GM21360 (cell line): ENCODE results near the gene MARCHF3.
"Not testable (repeated sequence)": the region's sequence is repeated elsewhere in the genome, so short reads cannot be mapped to it uniquely, and the experiment has no call there.

Source experiments
- ATAC-seq: cut with Tn5 transposase; IDR thresholded peaks from one replicate; pipeline ENCODE4 v1.9.1; 2021; ENCODE audit warnings: mild to moderate bottlenecking, moderate library complexity; ENCODE audit not compliant: unreplicated experiment

Gene MARCHF3

GRCh38 chr5:127030259-127031146 lies at the start of gene MARCHF3:
MARCHF3 (minus strand) TSS chr5:127030558; CDS start chr5:126918171, 112,387 bp downstream.
- ATAC-seq: peak; percentile 96

GRCh38 chr5:127079994-127080491 lies 49.7 kb upstream of the MARCHF3 start:
- no peak for ATAC-seq

GRCh38 chr5:127077366-127077765 lies 47.0 kb upstream of the MARCHF3 start:
- ATAC-seq: no peak

DNA sequence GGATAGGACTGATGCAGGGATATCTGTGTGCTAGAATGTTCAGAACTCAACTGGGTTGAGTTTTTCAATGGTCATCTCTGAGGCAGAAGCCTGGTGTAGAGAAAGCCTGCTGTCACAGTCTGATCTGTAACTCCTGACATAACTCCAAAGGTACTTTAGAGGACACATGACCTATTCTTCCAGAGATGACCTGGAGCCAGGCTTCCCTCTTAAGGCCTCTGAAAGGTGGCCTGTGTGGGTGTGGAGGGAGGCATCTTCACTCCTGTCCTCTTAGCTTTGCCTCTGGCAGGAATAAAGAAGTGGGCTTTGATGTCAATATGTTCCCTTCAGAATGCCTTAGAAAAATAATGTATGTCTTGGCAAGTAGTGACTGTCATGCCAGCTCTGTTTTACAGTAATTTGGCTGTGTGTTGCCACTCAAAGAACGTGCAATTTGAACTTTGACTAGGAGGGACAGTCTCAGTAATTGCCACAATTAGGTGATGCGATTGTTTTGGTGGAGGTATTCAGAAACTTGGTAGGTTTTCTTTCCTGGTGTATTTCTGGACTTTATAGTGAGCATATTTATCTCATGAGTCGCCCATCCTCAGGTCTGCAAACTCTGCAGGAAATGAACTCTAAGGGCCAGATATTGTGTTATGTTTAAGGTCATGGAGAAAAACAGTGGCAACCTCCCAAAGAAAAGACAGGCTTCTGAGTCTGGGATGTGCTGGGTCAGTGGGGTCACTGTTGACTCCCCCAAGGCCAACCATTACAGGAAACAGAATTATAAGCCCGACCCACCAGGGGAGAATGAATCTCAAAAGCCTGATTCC lies 46.2 kb upstream of the MARCHF3 start:
- no peak for ATAC-seq

DNA sequence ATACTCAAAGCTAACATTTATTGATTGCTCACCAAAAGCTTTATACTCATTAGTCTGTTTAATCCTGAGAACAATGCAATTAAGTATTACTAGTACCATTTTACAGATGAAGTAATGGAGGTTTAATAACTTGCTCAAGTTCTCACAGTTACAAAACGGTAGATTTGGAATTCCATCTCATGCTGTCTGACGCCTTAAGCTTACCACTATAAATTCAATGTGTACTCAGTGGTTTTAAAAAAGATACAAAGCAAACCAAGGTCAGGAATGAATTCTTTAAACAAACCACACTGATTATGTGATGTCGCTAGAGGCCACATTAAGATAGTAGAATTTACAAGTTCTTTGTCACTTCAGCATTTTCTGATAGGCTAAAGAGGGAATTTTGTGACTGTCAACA lies 44.1 kb upstream of the MARCHF3 start:
- ATAC-seq: no peak

- ATAC-seq: peak; percentile 99
Measured at GRCh38 chr5:127072861-127073846, 42.8 kb upstream of the MARCHF3 start, which contains the start of gene C5orf63. C5orf63 (minus strand) TSS chr5:127073502; CDS start chr5:127058995, 14,507 bp downstream.

- ATAC-seq: no peak
Measured at GRCh38 chr5:127070243-127070642, 39.9 kb upstream of the MARCHF3 start.

- no peak for ATAC-seq
Measured at GRCh38 chr5:127068493-127069214, 38.3 kb upstream of the MARCHF3 start.

- ATAC-seq: no peak
Measured at GRCh38 chr5:127066721-127067120, 36.4 kb upstream of the MARCHF3 start.

DNA sequence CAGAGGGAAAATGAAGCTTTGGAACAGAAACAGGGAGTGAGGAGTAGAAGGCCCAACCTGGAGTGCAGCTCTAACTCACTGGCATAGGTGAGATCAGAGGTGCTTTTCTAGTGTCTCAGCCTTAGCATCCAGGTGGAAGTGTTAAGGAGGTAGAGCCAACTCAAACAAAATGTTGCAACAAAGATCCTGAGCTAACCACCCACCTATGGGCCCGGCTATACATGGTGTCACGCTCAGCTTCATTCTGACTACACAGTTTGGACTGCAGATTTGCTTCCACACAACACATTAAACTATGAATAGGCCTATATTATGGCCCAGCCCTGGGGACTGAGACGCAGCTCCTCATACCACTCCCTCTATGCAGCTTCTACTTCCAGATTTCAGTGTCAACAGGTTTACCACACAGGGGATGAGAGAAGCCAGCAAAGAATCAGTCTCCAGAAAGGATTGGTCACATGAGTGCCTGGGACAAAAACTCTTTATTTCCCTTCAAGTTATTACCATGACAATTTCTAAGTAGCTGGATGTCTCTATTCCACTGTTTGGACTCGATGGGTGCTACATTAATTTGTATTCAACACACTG lies 34.0 kb upstream of the MARCHF3 start:
- no peak for ATAC-seq

GRCh38 chr5:127063257-127063913 lies 33.0 kb upstream of the MARCHF3 start:
- ATAC-seq: no peak

GRCh38 chr5:127061956-127062355 lies 31.6 kb upstream of the MARCHF3 start:
- no peak for ATAC-seq

- no peak for ATAC-seq
Measured at GRCh38 chr5:127061537-127061936, 31.2 kb upstream of the MARCHF3 start.

DNA sequence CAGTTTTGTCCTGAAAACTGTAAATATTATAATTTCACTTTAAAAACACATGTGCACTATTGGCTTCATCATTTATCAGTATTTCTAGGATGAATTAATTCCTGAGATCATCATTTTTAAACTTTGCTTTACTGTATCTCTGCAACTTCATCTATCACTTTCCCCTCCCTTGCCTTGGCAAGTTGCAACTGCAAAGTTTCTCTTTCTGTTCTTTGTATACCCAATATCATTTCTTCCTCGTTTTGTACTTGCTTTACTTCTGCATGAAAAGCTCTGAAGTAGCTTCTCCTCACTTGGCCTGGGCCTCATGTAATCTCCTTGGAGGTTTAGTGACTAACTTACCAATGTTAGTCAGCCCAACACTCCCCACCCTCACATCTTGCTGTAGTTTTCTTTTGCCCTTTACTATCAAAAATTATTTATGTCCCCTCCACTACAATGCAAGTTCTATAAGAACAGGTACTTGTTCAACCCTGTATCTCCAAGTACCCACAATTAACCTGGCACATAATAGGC lies 30.2 kb upstream of the MARCHF3 start:
- ATAC-seq: no peak

DNA sequence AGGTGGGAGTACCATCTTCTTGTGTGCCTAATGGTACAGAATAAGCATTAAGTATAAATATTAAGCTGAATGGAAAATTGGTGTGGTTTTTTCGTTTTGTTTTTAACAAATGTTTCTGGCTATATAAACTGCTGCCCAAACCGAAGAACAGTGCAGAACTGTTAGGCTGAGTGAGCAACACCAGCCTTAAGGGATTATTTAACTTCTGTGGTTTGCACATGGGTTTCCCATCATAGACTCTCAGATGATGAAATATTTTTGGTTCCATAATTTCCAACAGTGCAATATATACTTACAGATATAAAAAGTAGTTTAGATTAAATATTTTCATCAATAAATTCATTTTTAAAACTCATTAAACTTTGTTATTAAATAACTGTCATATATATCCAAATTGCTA lies 26.5 kb upstream of the MARCHF3 start:
- ATAC-seq: no peak

- no peak for ATAC-seq
Measured at GRCh38 chr5:127055880-127056653, 25.7 kb upstream of the MARCHF3 start.

DNA sequence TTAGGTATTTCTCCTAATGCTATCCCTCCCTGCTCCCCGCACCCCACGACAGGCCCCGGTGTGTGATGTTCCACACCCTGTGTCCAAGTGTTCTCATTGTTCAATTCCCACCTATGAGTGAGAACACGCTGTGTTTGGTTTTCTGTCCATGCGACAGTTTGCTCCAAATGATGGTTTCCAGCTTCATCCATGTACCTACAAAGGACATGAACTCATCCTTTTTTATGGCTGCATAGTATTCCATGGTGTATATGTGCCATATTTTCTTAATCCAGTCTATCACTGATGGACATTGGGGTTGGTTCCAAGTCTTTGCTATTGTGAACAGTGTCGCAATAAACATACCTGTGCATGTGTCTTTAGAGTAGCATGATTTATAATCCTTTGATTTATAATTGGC lies 23.2 kb upstream of the MARCHF3 start:
- ATAC-seq: not testable (repeated sequence)

- ATAC-seq: no peak
Measured at GRCh38 chr5:127053049-127053448, 22.7 kb upstream of the MARCHF3 start.
